Glutamatergic neuron (in vitro differentiated cells): Measurements from ENCODE around the gene ATXN2. TPM values are rescaled to one million over a fixed set of nuclear protein-coding genes. Genes with fewer than 3 reads are reported as not detected.

Experiments used
- DNase-seq: peaks from one replicate; pipeline ENCODE4 v3.0.0; 2022
- H3K27ac Mint-ChIP-seq: one replicate; pipeline ENCODE4 v1.8.0; 2020; ENCODE audit warnings: mild to moderate bottlenecking, mixed read lengths, inconsistent platforms; ENCODE audit not compliant: unreplicated experiment
- H3K27me3 Mint-ChIP-seq: one replicate; pipeline ENCODE4 v1.8.0; 2020; ENCODE audit warnings: mild to moderate bottlenecking, moderate library complexity, mixed read lengths, inconsistent platforms; ENCODE audit not compliant: unreplicated experiment
- H3K36me3 Mint-ChIP-seq: one replicate; pipeline ENCODE4 v1.8.0; 2020; ENCODE audit warnings: mild to moderate bottlenecking, mixed read lengths, inconsistent platforms; ENCODE audit not compliant: unreplicated experiment
- H3K4me1 Mint-ChIP-seq: one replicate; pipeline ENCODE4 v1.8.0; 2020; ENCODE audit warnings: mild to moderate bottlenecking, low read depth, mixed read lengths, inconsistent platforms; ENCODE audit not compliant: unreplicated experiment
- H3K4me3 Mint-ChIP-seq: one replicate; pipeline ENCODE4 v1.8.0; 2020; ENCODE audit warnings: mild to moderate bottlenecking, mixed read lengths, inconsistent platforms; ENCODE audit not compliant: unreplicated experiment
- H3K9me3 Mint-ChIP-seq: one replicate; pipeline ENCODE4 v1.8.0; 2020; ENCODE audit warnings: mild to moderate bottlenecking, moderate library complexity, mixed read lengths, inconsistent platforms; ENCODE audit not compliant: unreplicated experiment
- total RNA-seq: library from RNA; stranded (reverse); fragmentation: NEBNext Ultra II Directional; extraction: Animal tissue kit (Norgen Biotek cat#: 25700); gene quantifications from one replicate; pipeline ENCODE4 v1.2.1, GENCODE V29; 2021; ENCODE audit not compliant: unreplicated experiment
- TF ChIP-seq, protein P1 (sequence below): fragments of 200-600 bp; sonication (generic); IDR thresholded peaks from one replicate; pipeline ENCODE4 v1.5.0; 2021; ENCODE audit not compliant: partially characterized antibody, unreplicated experiment

ATXN2 gene
- total RNA-seq, 1 donor from 2014 or later = 80.8 TPM

DNA sequence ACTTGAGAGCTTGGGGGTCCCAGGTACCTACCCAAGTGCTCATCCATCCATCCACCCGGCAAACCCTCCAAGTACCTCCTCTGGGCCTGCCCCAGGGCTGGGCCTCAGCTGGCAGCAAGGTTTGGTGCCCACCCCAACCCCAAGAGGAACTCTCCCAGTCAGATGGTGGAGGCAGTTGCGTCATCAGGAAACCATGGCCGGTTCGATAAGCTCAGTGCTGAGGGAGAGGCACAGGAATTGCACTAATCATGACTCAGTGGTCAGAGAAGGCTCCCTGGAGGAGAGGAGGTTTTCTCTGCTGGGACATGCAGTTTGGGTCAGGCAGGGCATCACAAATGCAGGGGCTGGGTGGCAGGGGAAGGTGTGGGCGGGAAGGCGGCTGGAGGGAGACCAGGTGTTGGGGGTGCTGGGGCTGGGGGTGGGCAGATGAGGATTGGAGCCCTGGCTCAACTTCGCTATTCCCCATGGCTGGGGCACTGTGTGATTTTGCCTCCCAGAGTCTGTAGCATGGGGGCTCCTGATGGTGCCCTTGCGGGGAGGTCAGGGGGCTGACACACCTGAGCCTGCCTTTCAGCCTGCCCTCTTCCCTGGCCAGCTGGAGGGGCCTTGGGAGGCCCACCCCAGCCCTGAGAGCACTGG lies 161.2 kb downstream of the ATXN2 start:
- H3K27me3 Mint-ChIP-seq = peaks cover 19% of the 10 kb centered on the region
- TF ChIP-seq, protein P1, sequence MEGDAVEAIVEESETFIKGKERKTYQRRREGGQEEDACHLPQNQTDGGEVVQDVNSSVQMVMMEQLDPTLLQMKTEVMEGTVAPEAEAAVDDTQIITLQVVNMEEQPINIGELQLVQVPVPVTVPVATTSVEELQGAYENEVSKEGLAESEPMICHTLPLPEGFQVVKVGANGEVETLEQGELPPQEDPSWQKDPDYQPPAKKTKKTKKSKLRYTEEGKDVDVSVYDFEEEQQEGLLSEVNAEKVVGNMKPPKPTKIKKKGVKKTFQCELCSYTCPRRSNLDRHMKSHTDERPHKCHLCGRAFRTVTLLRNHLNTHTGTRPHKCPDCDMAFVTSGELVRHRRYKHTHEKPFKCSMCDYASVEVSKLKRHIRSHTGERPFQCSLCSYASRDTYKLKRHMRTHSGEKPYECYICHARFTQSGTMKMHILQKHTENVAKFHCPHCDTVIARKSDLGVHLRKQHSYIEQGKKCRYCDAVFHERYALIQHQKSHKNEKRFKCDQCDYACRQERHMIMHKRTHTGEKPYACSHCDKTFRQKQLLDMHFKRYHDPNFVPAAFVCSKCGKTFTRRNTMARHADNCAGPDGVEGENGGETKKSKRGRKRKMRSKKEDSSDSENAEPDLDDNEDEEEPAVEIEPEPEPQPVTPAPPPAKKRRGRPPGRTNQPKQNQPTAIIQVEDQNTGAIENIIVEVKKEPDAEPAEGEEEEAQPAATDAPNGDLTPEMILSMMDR = no peak
- H3K9me3 Mint-ChIP-seq = peaks cover 16% of the 10 kb centered on the region
- no peak overlapping the region for H3K4me3 Mint-ChIP-seq
- no peak for DNase-seq
- peaks cover 31% of the 10 kb centered on the region for H3K4me1 Mint-ChIP-seq
- no peaks in the 10 kb centered on the region for H3K36me3 Mint-ChIP-seq
- no peak overlapping the region for H3K27ac Mint-ChIP-seq

GRCh38 chr12:111436811-111437210 lies 162.3 kb downstream of the ATXN2 start:
- H3K27ac Mint-ChIP-seq = no peak overlapping the region
- H3K9me3 Mint-ChIP-seq = peaks cover 16% of the 10 kb centered on the region
- TF ChIP-seq, protein P1 = no peak
- H3K36me3 Mint-ChIP-seq = no peaks in the 10 kb centered on the region
- peaks cover 19% of the 10 kb centered on the region for H3K27me3 Mint-ChIP-seq
- peak overlapping the region; percentile 25 for H3K4me3 Mint-ChIP-seq
- DNase-seq = no peak
- H3K4me1 Mint-ChIP-seq = peaks cover 37% of the 10 kb centered on the region

GRCh38 chr12:111436266-111436665 lies 162.8 kb downstream of the ATXN2 start:
- peak overlapping the region; percentile 25 for H3K4me3 Mint-ChIP-seq
- no peaks in the 10 kb centered on the region for H3K36me3 Mint-ChIP-seq
- H3K27ac Mint-ChIP-seq = no peak overlapping the region
- DNase-seq = no peak
- H3K4me1 Mint-ChIP-seq = peaks cover 37% of the 10 kb centered on the region
- peaks cover 19% of the 10 kb centered on the region for H3K27me3 Mint-ChIP-seq
- peaks cover 16% of the 10 kb centered on the region for H3K9me3 Mint-ChIP-seq
- TF ChIP-seq, protein P1 = no peak

GRCh38 chr12:111435661-111436201 lies 163.4 kb downstream of the ATXN2 start:
- H3K4me3 Mint-ChIP-seq = no peak overlapping the region
- H3K27me3 Mint-ChIP-seq = peaks cover 17% of the 10 kb centered on the region
- peaks cover 16% of the 10 kb centered on the region for H3K9me3 Mint-ChIP-seq
- peak overlapping the region; percentile 12 for H3K27ac Mint-ChIP-seq
- no peaks in the 10 kb centered on the region for H3K36me3 Mint-ChIP-seq
- TF ChIP-seq, protein P1 = no peak
- peaks cover 35% of the 10 kb centered on the region for H3K4me1 Mint-ChIP-seq
- DNase-seq = no peak

DNA sequence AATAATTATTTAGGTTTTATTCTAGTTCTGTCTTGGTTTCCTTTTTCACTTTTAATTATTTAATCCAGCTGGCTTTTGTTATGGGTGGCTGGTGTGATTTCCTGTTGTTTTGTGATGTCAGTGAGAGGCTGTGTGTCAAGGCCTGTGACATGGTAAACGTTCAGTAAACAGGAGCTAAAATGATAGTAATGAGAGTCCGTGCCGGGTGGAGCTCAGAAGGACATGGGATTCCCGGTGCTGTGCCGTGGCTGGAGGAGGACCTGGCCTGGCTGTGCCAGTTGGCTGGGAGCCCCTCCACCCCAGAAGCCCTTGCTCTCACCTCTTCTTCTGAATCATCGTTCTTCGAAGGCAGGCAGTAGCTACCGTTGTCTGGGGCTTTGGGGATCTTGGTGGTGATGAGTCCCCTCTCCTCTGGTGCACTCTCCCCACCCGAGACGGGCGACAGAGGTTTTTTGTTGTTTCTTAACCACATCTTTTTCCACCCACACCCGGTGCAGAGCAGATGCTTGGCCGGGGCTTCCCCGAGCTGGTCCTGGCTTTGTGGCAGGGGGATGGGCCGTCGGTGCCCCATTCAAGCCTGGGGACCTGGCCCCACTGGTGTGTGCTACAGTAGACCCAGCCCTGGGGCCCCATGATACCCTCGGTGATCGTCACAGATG lies 164.3 kb downstream of the ATXN2 start:
- no peaks in the 10 kb centered on the region for H3K36me3 Mint-ChIP-seq
- peaks cover 11% of the 10 kb centered on the region for H3K27me3 Mint-ChIP-seq
- H3K9me3 Mint-ChIP-seq = peaks cover 14% of the 10 kb centered on the region
- DNase-seq = no peak
- peaks cover 28% of the 10 kb centered on the region for H3K4me1 Mint-ChIP-seq
- peak overlapping the region; percentile 39 for H3K27ac Mint-ChIP-seq
- no peak overlapping the region for H3K4me3 Mint-ChIP-seq
- TF ChIP-seq, protein P1 = no peak
